SHP77 (cell line): ENCODE measurements around the gene ESYT1.
A peak's percentile ranks its signal among the peaks of the same experiment; 100 is the strongest.

Source experiments
- DNase-seq, 2 experiments: peaks; one replicate each; lab custom pipeline; 2025; lab: John Stamatoyannopoulos, UW

The ESYT1 gene

DNA sequence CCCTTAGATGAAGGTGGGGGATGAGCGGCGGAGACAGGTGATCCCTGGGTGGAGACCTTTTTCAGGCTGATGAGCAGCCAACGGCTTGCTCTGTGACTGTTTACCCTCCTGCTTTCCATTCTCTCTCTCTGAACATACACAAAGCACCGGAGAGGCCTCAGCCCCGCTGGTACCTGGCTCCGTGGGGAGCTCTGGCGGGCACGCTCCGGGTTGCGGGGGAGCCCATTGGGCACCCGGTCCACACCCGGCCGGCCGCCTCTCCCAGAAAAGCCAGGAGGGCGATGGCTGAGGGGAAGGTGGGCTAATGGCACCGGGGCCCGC lies 60.7 kb downstream of the ESYT1 start:
- DNase-seq = no peak

DNA sequence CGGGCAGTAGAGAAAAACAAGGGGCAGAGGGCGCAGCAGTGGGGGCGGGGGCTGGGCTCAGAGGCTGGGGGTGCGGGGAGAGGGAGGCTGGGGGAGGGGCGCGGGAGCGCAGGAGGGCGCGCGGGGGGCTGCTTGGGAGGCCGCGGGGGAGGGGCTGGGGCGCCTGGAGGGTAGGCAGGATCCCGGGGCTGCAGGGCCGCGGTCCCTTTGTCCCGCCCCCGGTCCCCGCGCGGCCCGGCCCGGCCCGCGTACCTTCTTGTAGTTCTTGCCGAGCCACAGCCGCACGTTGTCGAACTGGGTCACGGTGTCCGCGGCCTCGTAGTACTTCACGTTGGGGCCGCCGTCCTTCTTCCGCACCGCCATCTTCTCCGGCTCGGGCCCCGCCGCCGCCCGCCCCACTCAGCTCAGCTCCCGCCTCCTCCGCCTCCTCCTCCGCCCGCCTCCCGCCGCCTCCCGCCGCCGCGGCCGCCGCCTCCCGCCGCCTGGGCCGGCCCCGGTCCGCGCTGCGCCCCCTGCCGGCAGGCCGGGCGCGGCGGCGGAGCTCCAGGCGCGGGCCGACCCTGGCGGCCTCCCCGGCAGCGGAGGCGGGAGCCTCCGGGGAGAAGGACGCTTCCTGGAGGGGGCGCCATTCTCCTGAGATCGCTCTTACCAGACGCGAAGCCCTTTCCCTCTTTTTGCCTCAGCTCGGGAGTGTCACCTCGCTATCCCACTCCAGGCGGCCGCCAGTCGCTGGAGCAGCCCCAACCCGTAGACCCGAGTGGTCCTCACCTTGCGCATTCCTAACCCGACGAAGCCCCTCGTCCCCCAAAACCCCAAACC lies 61.2 kb downstream of the ESYT1 start, which contains the start of gene SMARCC2:
SMARCC2 (minus strand) TSS at position 385 of the 819 bp plus-strand sequence; CDS start at position 363, 22 bp downstream.
- peak; percentile 78 to 87 for DNase-seq

DNA sequence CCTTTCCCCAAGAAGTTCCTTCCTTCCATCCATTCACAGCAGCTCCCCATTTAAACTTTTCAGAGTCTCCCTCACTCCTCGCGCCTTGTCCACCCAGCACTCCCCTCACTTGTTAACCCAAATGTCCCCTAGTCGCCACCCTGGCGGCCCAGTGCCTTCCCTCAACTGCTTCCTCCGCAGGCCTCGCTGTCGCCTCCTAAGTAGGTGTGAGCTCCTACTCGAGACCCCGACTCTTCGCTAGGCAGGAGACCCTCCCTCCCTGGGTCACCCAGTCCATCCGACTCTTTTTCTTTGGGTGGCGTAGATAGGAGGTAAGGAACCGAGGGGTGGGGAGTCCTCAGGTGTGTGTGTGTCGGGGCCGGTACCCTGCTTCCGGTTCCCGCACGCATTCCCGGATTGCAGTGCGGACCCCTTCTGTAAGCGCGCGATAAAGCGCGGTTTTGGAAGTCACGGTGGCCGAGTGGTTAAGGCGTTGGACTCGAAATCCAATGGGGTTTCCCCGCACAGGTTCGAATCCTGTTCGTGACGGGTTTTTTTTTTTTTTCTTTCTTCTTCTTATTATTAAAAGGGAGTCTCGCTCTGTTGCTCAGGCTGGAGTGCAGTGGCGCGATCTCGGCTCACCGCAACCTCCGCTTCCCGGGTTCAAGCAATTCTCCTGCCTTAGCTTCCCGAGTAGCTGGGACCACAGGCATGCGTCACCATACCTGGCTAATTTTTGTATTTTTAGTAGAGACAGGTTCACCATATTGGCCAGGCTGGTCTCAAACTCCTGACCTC lies 62.0 kb downstream of the ESYT1 start:
- DNase-seq = peak; percentile 77 to 86

DNA sequence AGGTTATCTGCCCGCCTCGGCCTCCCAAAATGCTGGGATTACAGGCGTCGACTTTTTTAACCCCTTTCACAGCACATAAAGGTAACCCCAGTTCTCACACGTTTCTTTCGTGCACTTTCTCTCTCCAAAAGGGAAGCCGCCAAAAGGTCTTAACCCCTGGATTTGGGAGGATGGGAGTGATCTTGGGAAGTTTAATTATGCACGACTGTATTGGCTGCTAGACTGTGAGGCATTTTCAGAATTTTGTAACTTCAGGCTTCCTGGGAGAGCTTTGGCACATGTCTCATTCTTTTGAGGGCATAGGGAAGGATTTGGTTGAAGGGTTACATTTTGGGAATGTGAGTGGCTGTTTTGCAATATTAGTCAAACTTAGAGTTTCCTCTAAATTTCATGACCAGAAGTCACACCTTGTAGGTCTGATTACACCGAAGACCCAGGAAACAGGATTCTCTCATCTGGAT lies 62.7 kb downstream of the ESYT1 start:
- peak in 1 of 2 experiments; percentile 13 for DNase-seq

DNA sequence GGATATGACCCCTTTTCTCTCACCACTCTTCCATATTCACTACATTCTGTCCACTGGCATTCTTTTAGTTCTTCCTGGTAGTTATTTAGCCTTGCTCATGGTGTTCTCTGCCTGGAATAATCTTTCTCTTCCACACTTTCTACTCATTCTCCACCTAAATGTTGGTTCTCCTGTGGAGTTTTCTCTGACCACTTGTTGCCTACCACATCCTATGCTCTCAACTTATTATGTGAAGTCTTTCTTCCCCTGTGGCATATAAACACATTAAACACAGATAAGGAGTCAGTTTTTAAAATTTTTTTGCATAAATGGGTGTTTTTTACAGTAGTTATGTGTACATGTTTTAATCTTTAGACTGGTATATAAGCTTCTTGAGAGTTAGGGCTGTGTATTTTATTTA lies 64.5 kb downstream of the ESYT1 start:
- DNase-seq = no peak

DNA sequence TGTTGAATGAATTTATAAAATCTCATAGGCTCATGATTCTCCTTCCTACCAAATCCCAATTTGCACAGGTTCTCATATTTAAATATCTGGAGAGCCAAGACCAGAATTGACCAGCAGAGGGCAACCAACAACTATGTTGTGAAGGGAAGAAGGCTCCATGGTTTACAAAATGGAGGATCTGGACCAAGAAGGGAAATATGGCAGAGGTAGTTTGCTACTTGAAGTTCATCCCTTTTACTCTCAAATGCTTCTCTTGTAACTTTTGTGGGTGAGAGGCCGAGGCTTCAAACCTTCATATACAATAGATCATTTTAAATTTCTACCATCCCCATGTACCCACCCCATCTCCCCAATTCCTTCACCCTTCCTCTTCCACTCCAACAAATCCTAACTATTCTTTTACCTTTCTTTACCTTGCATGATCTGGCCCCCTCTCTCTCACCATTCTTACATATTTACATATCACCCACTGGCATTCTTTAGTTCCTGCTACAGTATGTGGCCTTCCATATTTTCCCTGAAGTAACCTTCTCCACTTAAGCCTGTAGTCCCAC lies 65.0 kb downstream of the ESYT1 start:
- DNase-seq = peak; percentile 82 to 91
